ENCODE measurements around the gene CTSA. TPM values are rescaled to one million over a fixed set of nuclear protein-coding genes. Genes with fewer than 3 reads are reported as not detected.
"Not testable (repeated sequence)": the region's sequence is repeated elsewhere in the genome, so short reads cannot be mapped to it uniquely, and the experiment has no call there.

CTSA gene
- total RNA-seq, 1 donor from 2014 or later = 92.1 TPM

DNA sequence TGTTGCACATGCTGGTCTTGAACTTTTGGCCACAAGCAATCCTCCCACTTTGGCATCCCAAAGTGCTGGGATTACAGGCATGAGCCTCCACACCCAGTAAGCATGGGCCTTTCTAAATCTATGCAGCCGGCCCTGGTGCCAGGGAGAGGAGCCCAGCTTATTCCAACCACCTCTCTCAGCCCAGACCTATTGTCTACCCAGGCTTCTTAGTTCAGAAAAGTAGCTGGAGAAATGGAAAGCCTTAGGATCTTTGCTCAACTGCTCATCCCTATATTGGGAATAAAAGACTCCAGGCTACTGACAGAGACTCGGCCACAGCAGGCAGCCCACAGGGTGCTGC, 35.6 kb downstream of the CTSA start:
- H3K36me3 Mint-ChIP-seq (ENCODE audit: insufficient read depth) = no peaks in the 10 kb centered on the region
- no peak overlapping the region for H3K27ac Mint-ChIP-seq
- H3K27me3 Mint-ChIP-seq = peaks cover 2% of the 10 kb centered on the region
- no peaks in the 10 kb centered on the region for H3K9me3 Mint-ChIP-seq (ENCODE audit: low read depth)
- no peak for DNase-seq (ENCODE audit: low spot score, unreplicated experiment)
- no peak for TF ChIP-seq CTCF (IDR thresholded peaks at IDR 0.05; ENCODE audit: unreplicated experiment)
- H3K4me1 Mint-ChIP-seq (ENCODE audit: low read depth) = peaks cover 5% of the 10 kb centered on the region
- no peak overlapping the region for H3K4me3 Mint-ChIP-seq (ENCODE audit: low read depth)

GRCh38 chr20:45927071-45927878, 36.1 kb downstream of the CTSA start:
- Mint-ChIP-seq H3K9me3 (ENCODE audit: low read depth) (no peaks in the 10 kb centered on the region), H3K27me3 (no peaks in the 10 kb centered on the region), H3K27ac (no peak overlapping the region), H3K4me1 (ENCODE audit: low read depth) (peaks cover 8% of the 10 kb centered on the region), H3K4me3 (ENCODE audit: low read depth) (no peak overlapping the region), H3K36me3 (ENCODE audit: insufficient read depth) (peaks cover 2% of the 10 kb centered on the region)
- DNase-seq (ENCODE audit: low spot score, unreplicated experiment) = no peak
- no peak for TF ChIP-seq CTCF (IDR thresholded peaks at IDR 0.05; ENCODE audit: unreplicated experiment)

GRCh38 chr20:45931680-45932079, 40.5 kb downstream of the CTSA start:
- not testable (repeated sequence) for H3K27ac Mint-ChIP-seq; H3K4me3 Mint-ChIP-seq (ENCODE audit: low read depth); DNase-seq (ENCODE audit: low spot score, unreplicated experiment); H3K36me3 Mint-ChIP-seq (ENCODE audit: insufficient read depth); H3K27me3 Mint-ChIP-seq; H3K9me3 Mint-ChIP-seq (ENCODE audit: low read depth)
- H3K4me1 Mint-ChIP-seq (ENCODE audit: low read depth) = peaks cover 21% of the 10 kb centered on the region

- TF ChIP-seq CTCF (IDR thresholded peaks at IDR 0.05; ENCODE audit: unreplicated experiment) = peak; percentile 28
- H3K4me1 Mint-ChIP-seq (ENCODE audit: low read depth) = peaks cover 16% of the 10 kb centered on the region
- peak overlapping the region; percentile 99 for H3K27ac Mint-ChIP-seq
- H3K27me3 Mint-ChIP-seq = no peaks in the 10 kb centered on the region
- peaks cover 10% of the 10 kb centered on the region for H3K36me3 Mint-ChIP-seq (ENCODE audit: insufficient read depth)
- peak overlapping the region; percentile 98 for H3K4me3 Mint-ChIP-seq (ENCODE audit: low read depth)
- no peaks in the 10 kb centered on the region for H3K9me3 Mint-ChIP-seq (ENCODE audit: low read depth)
- peak; percentile 43 for DNase-seq (ENCODE audit: low spot score, unreplicated experiment)
These were observed 42.3 kb downstream of the CTSA start for GRCh38 chr20:45933266-45934045.

GRCh38 chr20:45934046-45934585, 43.0 kb downstream of the CTSA start:
- TF ChIP-seq CTCF (IDR thresholded peaks at IDR 0.05; ENCODE audit: unreplicated experiment) = no peak
- peak overlapping the region; percentile 99 for H3K27ac Mint-ChIP-seq
- no peak for DNase-seq (ENCODE audit: low spot score, unreplicated experiment)
- no peaks in the 10 kb centered on the region for H3K27me3 Mint-ChIP-seq
- no peaks in the 10 kb centered on the region for H3K9me3 Mint-ChIP-seq (ENCODE audit: low read depth)
- H3K36me3 Mint-ChIP-seq (ENCODE audit: insufficient read depth) = peaks cover 11% of the 10 kb centered on the region
- H3K4me1 Mint-ChIP-seq (ENCODE audit: low read depth) = peaks cover 16% of the 10 kb centered on the region
- H3K4me3 Mint-ChIP-seq (ENCODE audit: low read depth) = peak overlapping the region; percentile 98
